Measurements from ENCODE around the gene PUSL1. TPM values are rescaled to one million over a fixed set of nuclear protein-coding genes. Genes with fewer than 3 reads are reported as not detected.

Gene PUSL1
- total and polyA plus RNA-seq, 2 experiments from 2014 or later = 41.5 to 55.8 TPM

GRCh38 chr1:1318131-1318652 is 9.8 kb downstream of the PUSL1 start:
- H3K27me3 Mint-ChIP-seq (ENCODE audit: insufficient read depth, low read depth, poor library complexity) = peaks cover 31% of the 10 kb centered on the region
- Histone ChIP-seq H3K4me2 (no peak overlapping the region), H3K4me1 (ENCODE audit: insufficient read depth) (peaks cover 7% of the 10 kb centered on the region; the same call in 1 of the 2 replicates), H3K4me3 (no peak overlapping the region), H3K9me2 (ENCODE audit: insufficient read depth) (no peaks in the 10 kb centered on the region), H3F3A (replicated peaks; ENCODE audit: low read depth) (peaks cover 13% of the 10 kb centered on the region; the same call in 1 of the 2 replicates), H4K20me1 (replicated peaks; ENCODE audit: insufficient read depth) (peaks cover 26% of the 10 kb centered on the region), H3K27me3 (ENCODE audit: insufficient read depth) (no peaks in the 10 kb centered on the region), H3K27ac (ENCODE audit: low read depth) (peak overlapping the region; percentile 87), H3K79me2 (replicated peaks; ENCODE audit: insufficient read depth) (peaks cover 65% of the 10 kb centered on the region), H2AFZ (no peak overlapping the region), H3K36me3 (ENCODE audit: insufficient read depth) (0 out of 2 replicates have a peak, but pooled peaks cover under 1% of the 10 kb centered on the region)
- peak; percentile 37 for DNase-seq (ENCODE audit: low spot score)
- no peaks in the 10 kb centered on the region; the same call in 2 of the 3 replicates for H3K9me3 Mint-ChIP-seq
- H3K4me3 Mint-ChIP-seq = no peak overlapping the region
- TF ChIP-seq STAT1 (IDR thresholded peaks at IDR 0.05; ENCODE audit: unreplicated experiment) (no peak), NANOG (IDR thresholded peaks at IDR 0.05; ENCODE audit: borderline replicate concordance) (no peak), EZH2 (IDR thresholded peaks at IDR 0.05; ENCODE audit: low read depth, unreplicated experiment) (no peak), CREB1 (CRISPR knock-in tag; IDR thresholded peaks at IDR 0.05; ENCODE audit: low read depth) (no peak), POLR2AphosphoS5 (IDR thresholded peaks at IDR 0.05; ENCODE audit: low read depth) (no peak), REST (IDR thresholded peaks at IDR 0.05; ENCODE audit: unreplicated experiment) (no peak)
- TF ChIP-seq, protein P1, sequence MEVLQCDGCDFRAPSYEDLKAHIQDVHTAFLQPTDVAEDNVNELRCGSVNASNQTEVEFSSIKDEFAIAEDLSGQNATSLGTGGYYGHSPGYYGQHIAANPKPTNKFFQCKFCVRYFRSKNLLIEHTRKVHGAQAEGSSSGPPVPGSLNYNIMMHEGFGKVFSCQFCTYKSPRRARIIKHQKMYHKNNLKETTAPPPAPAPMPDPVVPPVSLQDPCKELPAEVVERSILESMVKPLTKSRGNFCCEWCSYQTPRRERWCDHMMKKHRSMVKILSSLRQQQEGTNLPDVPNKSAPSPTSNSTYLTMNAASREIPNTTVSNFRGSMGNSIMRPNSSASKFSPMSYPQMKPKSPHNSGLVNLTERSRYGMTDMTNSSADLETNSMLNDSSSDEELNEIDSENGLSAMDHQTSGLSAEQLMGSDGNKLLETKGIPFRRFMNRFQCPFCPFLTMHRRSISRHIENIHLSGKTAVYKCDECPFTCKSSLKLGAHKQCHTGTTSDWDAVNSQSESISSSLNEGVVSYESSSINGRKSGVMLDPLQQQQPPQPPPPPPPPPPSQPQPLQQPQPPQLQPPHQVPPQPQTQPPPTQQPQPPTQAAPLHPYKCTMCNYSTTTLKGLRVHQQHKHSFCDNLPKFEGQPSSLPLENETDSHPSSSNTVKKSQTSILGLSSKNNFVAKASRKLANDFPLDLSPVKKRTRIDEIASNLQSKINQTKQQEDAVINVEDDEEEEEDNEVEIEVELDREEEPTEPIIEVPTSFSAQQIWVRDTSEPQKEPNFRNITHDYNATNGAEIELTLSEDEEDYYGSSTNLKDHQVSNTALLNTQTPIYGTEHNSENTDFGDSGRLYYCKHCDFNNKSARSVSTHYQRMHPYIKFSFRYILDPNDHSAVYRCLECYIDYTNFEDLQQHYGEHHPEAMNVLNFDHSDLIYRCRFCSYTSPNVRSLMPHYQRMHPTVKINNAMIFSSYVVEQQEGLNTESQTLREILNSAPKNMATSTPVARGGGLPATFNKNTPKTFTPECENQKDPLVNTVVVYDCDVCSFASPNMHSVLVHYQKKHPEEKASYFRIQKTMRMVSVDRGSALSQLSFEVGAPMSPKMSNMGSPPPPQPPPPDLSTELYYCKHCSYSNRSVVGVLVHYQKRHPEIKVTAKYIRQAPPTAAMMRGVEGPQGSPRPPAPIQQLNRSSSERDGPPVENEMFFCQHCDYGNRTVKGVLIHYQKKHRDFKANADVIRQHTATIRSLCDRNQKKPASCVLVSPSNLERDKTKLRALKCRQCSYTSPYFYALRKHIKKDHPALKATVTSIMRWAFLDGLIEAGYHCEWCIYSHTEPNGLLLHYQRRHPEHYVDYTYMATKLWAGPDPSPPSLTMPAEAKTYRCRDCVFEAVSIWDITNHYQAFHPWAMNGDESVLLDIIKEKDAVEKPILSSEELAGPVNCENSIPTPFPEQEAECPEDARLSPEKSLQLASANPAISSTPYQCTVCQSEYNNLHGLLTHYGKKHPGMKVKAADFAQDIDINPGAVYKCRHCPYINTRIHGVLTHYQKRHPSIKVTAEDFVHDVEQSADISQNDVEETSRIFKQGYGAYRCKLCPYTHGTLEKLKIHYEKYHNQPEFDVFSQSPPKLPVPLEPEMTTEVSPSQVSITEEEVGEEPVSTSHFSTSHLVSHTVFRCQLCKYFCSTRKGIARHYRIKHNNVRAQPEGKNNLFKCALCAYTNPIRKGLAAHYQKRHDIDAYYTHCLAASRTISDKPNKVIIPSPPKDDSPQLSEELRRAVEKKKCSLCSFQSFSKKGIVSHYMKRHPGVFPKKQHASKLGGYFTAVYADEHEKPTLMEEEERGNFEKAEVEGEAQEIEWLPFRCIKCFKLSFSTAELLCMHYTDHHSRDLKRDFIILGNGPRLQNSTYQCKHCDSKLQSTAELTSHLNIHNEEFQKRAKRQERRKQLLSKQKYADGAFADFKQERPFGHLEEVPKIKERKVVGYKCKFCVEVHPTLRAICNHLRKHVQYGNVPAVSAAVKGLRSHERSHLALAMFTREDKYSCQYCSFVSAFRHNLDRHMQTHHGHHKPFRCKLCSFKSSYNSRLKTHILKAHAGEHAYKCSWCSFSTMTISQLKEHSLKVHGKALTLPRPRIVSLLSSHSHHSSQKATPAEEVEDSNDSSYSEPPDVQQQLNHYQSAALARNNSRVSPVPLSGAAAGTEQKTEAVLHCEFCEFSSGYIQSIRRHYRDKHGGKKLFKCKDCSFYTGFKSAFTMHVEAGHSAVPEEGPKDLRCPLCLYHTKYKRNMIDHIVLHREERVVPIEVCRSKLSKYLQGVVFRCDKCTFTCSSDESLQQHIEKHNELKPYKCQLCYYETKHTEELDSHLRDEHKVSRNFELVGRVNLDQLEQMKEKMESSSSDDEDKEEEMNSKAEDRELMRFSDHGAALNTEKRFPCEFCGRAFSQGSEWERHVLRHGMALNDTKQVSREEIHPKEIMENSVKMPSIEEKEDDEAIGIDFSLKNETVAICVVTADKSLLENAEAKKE (CRISPR knock-in tag; IDR thresholded peaks at IDR 0.05) = no peak
- peak; percentile 18 for ATAC-seq
- H3K36me3 Mint-ChIP-seq (ENCODE audit: low read depth) = peaks cover 57% of the 10 kb centered on the region
- H3K27ac Mint-ChIP-seq = no peak overlapping the region
- peaks cover 24% of the 10 kb centered on the region for H3K4me1 Mint-ChIP-seq

Data from GM23338 (cell line).